Measurements from ENCODE around the gene ACADM. TPM values are rescaled to one million over a fixed set of nuclear protein-coding genes. Genes with fewer than 3 reads are reported as not detected.
"Not testable (repeated sequence)": the region's sequence is repeated elsewhere in the genome, so short reads cannot be mapped to it uniquely, and the experiment has no call there.

Gene ACADM
- total RNA-seq, 2 experiments from 2014 or later: 47.5 to 49.8 TPM

GRCh38 chr1:75770761-75771160, 46.3 kb downstream of the ACADM start:
- intact Hi-C loops (cut with micrococcal nuclease): no loop called here
- ChIA-PET CTCF (no interaction called here), POLR2A (no interaction called here)
- no peak for DNase-seq
- H3K36me3 Mint-ChIP-seq (ENCODE audit: low read depth): no peaks in the 10 kb centered on the region
- no peak overlapping the region for H3K4me3 Mint-ChIP-seq
- no peaks in the 10 kb centered on the region for H3K4me1 Mint-ChIP-seq (ENCODE audit: low read depth)
- no peak for TF ChIP-seq CTCF (IDR thresholded peaks at IDR 0.05)
- no peaks in the 10 kb centered on the region for H3K9me3 Mint-ChIP-seq
- H3K27me3 Mint-ChIP-seq: peaks cover 3% of the 10 kb centered on the region
- no peak overlapping the region for H3K27ac Mint-ChIP-seq
- no peak for ATAC-seq

GRCh38 chr1:75771978-75772377, 47.5 kb downstream of the ACADM start:
- intact Hi-C loops (cut with micrococcal nuclease): no loop called here
- DNase-seq: no peak
- Mint-ChIP-seq H3K36me3 (ENCODE audit: low read depth) (no peaks in the 10 kb centered on the region), H3K27ac (no peak overlapping the region), H3K4me1 (ENCODE audit: low read depth) (no peaks in the 10 kb centered on the region), H3K4me3 (no peak overlapping the region), H3K9me3 (no peaks in the 10 kb centered on the region), H3K27me3 (peaks cover 3% of the 10 kb centered on the region)
- no peak for TF ChIP-seq CTCF (IDR thresholded peaks at IDR 0.05)
- ATAC-seq: no peak
- POLR2A ChIA-PET: no interaction called here
- CTCF ChIA-PET: no interaction called here

GRCh38 chr1:75777812-75778211, 53.3 kb downstream of the ACADM start:
- H3K9me3 Mint-ChIP-seq; DNase-seq; H3K4me3 Mint-ChIP-seq; intact Hi-C loops (cut with micrococcal nuclease); H3K36me3 Mint-ChIP-seq (ENCODE audit: low read depth); H3K4me1 Mint-ChIP-seq (ENCODE audit: low read depth); CTCF ChIA-PET; H3K27me3 Mint-ChIP-seq; H3K27ac Mint-ChIP-seq; ATAC-seq: not testable (repeated sequence)
- POLR2A ChIA-PET: interaction anchor here (1.9 kb wide), 1 partner anchor 71 kb away, joined by 4 read pairs; no protein-coding TSS in a partner anchor

- ATAC-seq; DNase-seq; CTCF ChIA-PET; H3K4me1 Mint-ChIP-seq (ENCODE audit: low read depth); H3K27ac Mint-ChIP-seq; intact Hi-C loops (cut with micrococcal nuclease); H3K36me3 Mint-ChIP-seq (ENCODE audit: low read depth); H3K4me3 Mint-ChIP-seq; H3K27me3 Mint-ChIP-seq; H3K9me3 Mint-ChIP-seq: not testable (repeated sequence)
- POLR2A ChIA-PET: interaction anchor here (1.9 kb wide), 1 partner anchor 72 kb away, joined by 4 read pairs; no protein-coding TSS in a partner anchor
Measured at GRCh38 chr1:75778694-75779093, 54.2 kb downstream of the ACADM start.

- H3K36me3 Mint-ChIP-seq (ENCODE audit: low read depth); H3K4me3 Mint-ChIP-seq; POLR2A ChIA-PET; H3K9me3 Mint-ChIP-seq; H3K27me3 Mint-ChIP-seq; ATAC-seq; DNase-seq; H3K27ac Mint-ChIP-seq; H3K4me1 Mint-ChIP-seq (ENCODE audit: low read depth); CTCF ChIA-PET; intact Hi-C loops (cut with micrococcal nuclease): not testable (repeated sequence)
Measured at GRCh38 chr1:75780183-75780582, 55.7 kb downstream of the ACADM start.

GRCh38 chr1:75783920-75784319, 59.4 kb downstream of the ACADM start:
- CTCF ChIA-PET; DNase-seq; H3K27me3 Mint-ChIP-seq; H3K9me3 Mint-ChIP-seq; ATAC-seq; intact Hi-C loops (cut with micrococcal nuclease); POLR2A ChIA-PET: not testable (repeated sequence)
- Mint-ChIP-seq H3K27ac (peak overlapping the region; percentile 38), H3K4me3 (peak overlapping the region; percentile 36), H3K36me3 (ENCODE audit: low read depth) (peaks cover 29% of the 10 kb centered on the region), H3K4me1 (ENCODE audit: low read depth) (peaks cover 11% of the 10 kb centered on the region)

GRCh38 chr1:75785320-75785982, 60.9 kb downstream of the ACADM start:
- POLR2A ChIA-PET: interaction anchor here (0.6 to 3.7 kb wide), 6 partner anchors 11 to 175 kb away, joined by 3 to 52 read pairs (median 5); partner anchors contain the start of genes MSH4 and SLC44A5
- TF ChIP-seq CTCF (IDR thresholded peaks at IDR 0.05): no peak
- Mint-ChIP-seq H3K27ac (peak overlapping the region; percentile 99), H3K36me3 (ENCODE audit: low read depth) (peaks cover 44% of the 10 kb centered on the region), H3K27me3 (no peaks in the 10 kb centered on the region), H3K9me3 (peaks cover 2% of the 10 kb centered on the region), H3K4me1 (ENCODE audit: low read depth) (peaks cover 23% of the 10 kb centered on the region), H3K4me3 (peak overlapping the region; percentile 88)
- ATAC-seq (peak; percentile 7), DNase-seq (no peak)
- CTCF ChIA-PET: no interaction called here
- intact Hi-C loops (cut with micrococcal nuclease): no loop called here
